HCT116 (cell line): ENCODE measurements around the gene CENPP. TPM values are rescaled to one million over a fixed set of nuclear protein-coding genes. Genes with fewer than 3 reads are reported as not detected.

Experiments used
- ATAC-seq: fragments of 200-7000 bp; cut with Tn5 transposase; 2 replicates; pipeline ENCODE4 v1.9.1; 2020; ENCODE audit warnings: mild to moderate bottlenecking, moderate library complexity
- BruUV-seq: library from RNA; stranded (reverse); fragments of 400-500 nt; replicated peaks from 2 replicates; lab custom pipeline; 2021; lab: Mats Ljungman, UMichigan
- CTCF ChIA-PET: fragments of 300-600 bp; sonication (Branson Sonifier 250); formaldehyde crosslinking; loops from one replicate; lab custom pipeline; 2021; ENCODE audit warnings: antibody characterized with exemption; lab: Charles Lee
- POLR2A ChIA-PET: fragments of 300-600, 350-600 bp; sonication (Branson Sonifier 250); formaldehyde crosslinking; loops from one replicate; lab custom pipeline; 2021; ENCODE audit warnings: antibody characterized with exemption; lab: Charles Lee
- RAD21 ChIA-PET, 2 experiments: fragments of 300-600 bp; sonication (Branson Sonifier 250); formaldehyde crosslinking; loops; one replicate each; lab custom pipeline; 2023; ENCODE audit warnings: low total read pairs in 2 of 2; ENCODE audit not compliant: uncharacterized antibody in 2 of 2, unreplicated experiment in 2 of 2, low non-redundant PET in 1 of 2; lab: Charles Lee
- DNase-seq: peaks from one replicate; pipeline ENCODE4 v3.0.0-alpha.2; 2010; ENCODE audit warnings: low read depth, low spot score
- H2AFZ ChIP-seq: fragments of 200-600 bp; shearing (Covaris generic), sonication (generic); 2 replicates; pipeline ENCODE4 v1.6.1; 2017; ENCODE audit warnings: low read depth, mixed run types, mixed read lengths, antibody characterized with exemption, low read length; ENCODE audit not compliant: poor library complexity, severe bottlenecking
- H3K27ac ChIP-seq: 2 replicates; pipeline ENCODE4 v1.5.1; 2012; ENCODE audit warnings: low read depth, low read length
- H3K27me3 ChIP-seq: fragments of 200-600 bp; sonication (generic); 2 replicates; pipeline ENCODE4 v1.6.1; 2016; ENCODE audit warnings: mixed run types, low read length, mixed read lengths; ENCODE audit not compliant: insufficient read depth
- H3K36me3 ChIP-seq, 2 experiments: fragments of 200-500 bp in 1 of 2; fragments of 200-600 bp in 1 of 2; sonication (Bioruptor generic) in 1 of 2; sonication (generic) in 1 of 2; 2 replicates each; pipeline versions ENCODE4 v1.5.1 to v1.6.1; 2014 to 2016; ENCODE audit warnings: low read length in 2 of 2, inconsistent platforms in 1 of 2, mixed read lengths in 1 of 2, mixed run types in 1 of 2; ENCODE audit not compliant: insufficient read depth in 2 of 2, control insufficient read depth in 1 of 2
- H3K4me1 ChIP-seq, 2 experiments: fragments of 200-600 bp in 1 of 2; sonication (generic) in 1 of 2; 2 replicates each; pipeline versions ENCODE4 v1.5.1 to v1.6.1; 2012 to 2017; ENCODE audit warnings: low read length in 2 of 2, inconsistent platforms in 1 of 2, mild to moderate bottlenecking in 1 of 2, mixed read lengths in 1 of 2, mixed run types in 1 of 2, moderate library complexity in 1 of 2; ENCODE audit not compliant: insufficient read depth in 2 of 2, control insufficient read depth in 1 of 2
- H3K4me2 ChIP-seq: fragments of 200-600 bp; sonication (generic); 2 replicates; pipeline ENCODE4 v1.6.1; 2017; ENCODE audit warnings: mixed run types, low read length, mixed read lengths
- H3K4me3 ChIP-seq, 2 experiments: fragments of 200-600 bp in 1 of 2; sonication (generic) in 1 of 2; replicated peaks in 1 of 2; 2 replicates each; pipeline ENCODE4 v1.5.1; 2011 to 2016; ENCODE audit warnings: low read length in 2 of 2, control low read depth in 1 of 2, low read depth in 1 of 2, mild to moderate bottlenecking in 1 of 2, mixed read lengths in 1 of 2, mixed run types in 1 of 2
- H3K79me2 ChIP-seq: fragments of 200-600 bp; sonication (generic); 2 replicates; pipeline ENCODE4 v1.6.1; 2017; ENCODE audit warnings: mild to moderate bottlenecking, mixed run types, low read length, moderate library complexity, mixed read lengths; ENCODE audit not compliant: insufficient read depth
- H3K9ac ChIP-seq: fragments of 200-600 bp; sonication (generic); 2 replicates; pipeline ENCODE4 v1.6.1; 2016; ENCODE audit warnings: low read length, mixed read lengths
- H3K9me2 ChIP-seq: fragments of 200-600 bp; sonication (generic), shearing (Covaris generic); 2 replicates; pipeline ENCODE4 v1.6.1; 2017; ENCODE audit warnings: mixed run types, mild to moderate bottlenecking, moderate library complexity; ENCODE audit not compliant: insufficient read depth
- H3K9me3 ChIP-seq, 2 experiments: fragments of 200-500 bp in 1 of 2; fragments of 200-600 bp in 1 of 2; sonication (Bioruptor generic) in 1 of 2; sonication (generic) in 1 of 2; 2 replicates each; pipeline ENCODE4 v1.6.1; 2014 to 2017; ENCODE audit warnings: low read length in 2 of 2, mixed read lengths in 2 of 2, inconsistent platforms in 1 of 2, low read depth in 1 of 2, mild to moderate bottlenecking in 1 of 2, mixed run types in 1 of 2, moderate library complexity in 1 of 2; ENCODE audit not compliant: control insufficient read depth in 1 of 2, insufficient read depth in 1 of 2
- H4K20me1 ChIP-seq: fragments of 200-600 bp; sonication (generic), shearing (Covaris generic); 2 replicates; pipeline ENCODE4 v1.6.1; 2017; ENCODE audit warnings: mixed run types, mild to moderate bottlenecking, moderate library complexity; ENCODE audit not compliant: insufficient read depth
- CEBPB ChIP-seq: IDR thresholded peaks from 2 replicates; pipeline ENCODE4 v1.6.1; 2012; ENCODE audit warnings: low read depth
- CTCF ChIP-seq, 3 experiments: fragments of 200-600 bp in 1 of 3; sonication (generic) in 1 of 3; IDR thresholded peaks in 2 of 3; conservative IDR thresholded peaks in 1 of 3; 2 replicates each; pipeline ENCODE4 v1.5.1; 2012 to 2017; ENCODE audit warnings: low read depth in 2 of 3, low read length in 2 of 3, antibody characterized with exemption in 1 of 3, borderline replicate concordance in 1 of 3, control low read depth in 1 of 3, mild to moderate bottlenecking in 1 of 3, mixed read lengths in 1 of 3, mixed run types in 1 of 3, moderate library complexity in 1 of 3; ENCODE audit not compliant: insufficient read depth in 1 of 3
- EZH2 ChIP-seq: fragments of 200-600 bp; sonication (generic); IDR thresholded peaks from 2 replicates; pipeline ENCODE4 v1.6.1; 2017; ENCODE audit warnings: antibody characterized with exemption, mixed run types
- EZH2phosphoT487 ChIP-seq: fragments of 200-600 bp; IDR thresholded peaks from 2 replicates; pipeline ENCODE4 v1.6.1; 2018; ENCODE audit warnings: antibody characterized with exemption, borderline replicate concordance
- RAD21 ChIP-seq: IDR thresholded peaks from 2 replicates; pipeline ENCODE4 v1.6.1; 2012; ENCODE audit warnings: low read depth, mild to moderate bottlenecking
- REST ChIP-seq: IDR thresholded peaks from 2 replicates; pipeline ENCODE4 v1.6.1; 2012; ENCODE audit warnings: low read depth
- SP1 ChIP-seq: IDR thresholded peaks from 2 replicates; pipeline ENCODE4 v1.6.1; 2012; ENCODE audit warnings: low read depth
- TCF7L2 ChIP-seq: IDR thresholded peaks from 2 replicates; pipeline ENCODE4 v1.7.0; 2011; ENCODE audit warnings: borderline replicate concordance, inconsistent platforms; ENCODE audit not compliant: insufficient read depth, insufficient read length; ENCODE audit errors: extremely low read depth
- ZNF274 ChIP-seq: fragments of 200-500 bp; sonication (Bioruptor generic); IDR thresholded peaks from 2 replicates; pipeline ENCODE4 v1.6.1; 2014; ENCODE audit warnings: mild to moderate bottlenecking, low read depth, low read length, inconsistent platforms
- intact Hi-C: fragments of 100-400 bp; cut with micrococcal nuclease; formaldehyde crosslinking; loops from 2 replicates; pipeline ENCODE4 v1.10.0; 2022
- total RNA-seq: library from RNA; stranded (reverse); gene quantifications from one replicate; pipeline ENCODE4 v1.2.1, GENCODE V29; 2021; ENCODE audit not compliant: unreplicated experiment

Gene CENPP
- total RNA-seq, 1 experiment from 2014 or later = 7.0 TPM

- H3K4me2 ChIP-seq = no peak overlapping the region
- no peak overlapping the region for H3K9ac ChIP-seq
- H3K27me3 ChIP-seq = no peaks in the 10 kb centered on the region
- H3K27ac ChIP-seq = no peak overlapping the region
- no peak for DNase-seq
- no peaks in the 10 kb centered on the region for H3K4me1 ChIP-seq
- H2AFZ ChIP-seq = no peak overlapping the region
- ChIA-PET RAD21 (no interaction called here), POLR2A (no interaction called here), CTCF (no interaction called here)
- TF ChIP-seq CTCF (IDR thresholded peaks at IDR 0.05 in 2 of 3, conservative IDR thresholded peaks at IDR 0.05 in 1 of 3; ENCODE audit: borderline replicate concordance in 1 of 3, insufficient read depth in 1 of 3, low read depth in 2 of 3, low read length in 2 of 3) = no peak
- TF ChIP-seq SP1 = no peak
- no peak for TF ChIP-seq TCF7L2
- TF ChIP-seq CEBPB = no peak
- H4K20me1 ChIP-seq = no peaks in the 10 kb centered on the region
- no peak overlapping the region for H3K4me3 ChIP-seq
- no peaks in the 10 kb centered on the region for H3K9me2 ChIP-seq
- no peaks in the 10 kb centered on the region for H3K9me3 ChIP-seq
- no peaks in the 10 kb centered on the region for H3K79me2 ChIP-seq
- BruUV-seq = no TSS peak
- ATAC-seq = no peak
- H3K36me3 ChIP-seq = no peaks in the 10 kb centered on the region
- intact Hi-C loops = no loop called here
These were observed 266.8 kb downstream of the CENPP start for GRCh38 chr9:92592537-92592936.

GRCh38 chr9:92592946-92593861 lies 267.5 kb downstream of the CENPP start:
- no peak for ATAC-seq
- H3K27ac ChIP-seq = no peak overlapping the region
- DNase-seq = no peak
- H3K9me3 ChIP-seq = no peaks in the 10 kb centered on the region
- H3K4me2 ChIP-seq = no peak overlapping the region
- H3K9ac ChIP-seq = no peak overlapping the region
- H4K20me1 ChIP-seq = no peaks in the 10 kb centered on the region
- H3K4me1 ChIP-seq = no peaks in the 10 kb centered on the region
- no peak overlapping the region for H3K4me3 ChIP-seq
- no peaks in the 10 kb centered on the region for H3K9me2 ChIP-seq
- no TSS peak for BruUV-seq
- ChIA-PET RAD21 (no interaction called here), POLR2A (no interaction called here), CTCF (no interaction called here)
- no peaks in the 10 kb centered on the region for H3K79me2 ChIP-seq
- intact Hi-C loops = no loop called here
- no peaks in the 10 kb centered on the region for H3K27me3 ChIP-seq
- no peaks in the 10 kb centered on the region for H3K36me3 ChIP-seq
- H2AFZ ChIP-seq = no peak overlapping the region
- TF ChIP-seq RAD21 (no peak), CEBPB (no peak), ZNF274 (no peak), EZH2phosphoT487 (no peak), EZH2 (no peak), SP1 (no peak), REST (no peak)
